Measurements from ENCODE around the gene KIAA1549. TPM values are rescaled to one million over a fixed set of nuclear protein-coding genes. Genes with fewer than 3 reads are reported as not detected.

The KIAA1549 gene
- total RNA-seq, 1 experiment from 2014 or later: 26.6 TPM

DNA sequence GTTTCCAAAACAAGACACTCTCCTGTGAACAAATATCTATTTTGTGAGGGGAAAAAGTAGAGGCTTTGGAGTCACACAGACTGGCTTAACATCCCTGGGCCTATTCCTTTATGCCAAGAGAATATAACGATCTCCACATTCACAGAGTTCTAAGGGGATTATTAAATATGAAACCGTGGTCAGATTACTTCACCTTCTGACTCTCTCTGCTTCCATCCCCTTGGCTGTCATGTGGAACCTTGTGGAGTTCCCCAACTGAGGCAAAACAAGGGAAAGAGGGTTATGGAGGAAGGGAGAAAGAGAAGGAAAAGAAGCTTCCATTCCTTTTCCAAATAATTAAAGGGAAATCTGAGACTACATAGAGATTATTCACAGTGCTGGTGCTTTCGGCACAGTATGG is 127.7 kb downstream of the KIAA1549 start:
- 0 out of 2 replicates have a peak, but pooled peaks cover 6% of the 10 kb centered on the region for H3K9me3 ChIP-seq (ENCODE audit: insufficient read depth, low read depth)
- intact Hi-C loops (cut with micrococcal nuclease; ENCODE audit: unreplicated experiment): no loop called here
- H3K4me1 ChIP-seq (replicated peaks; ENCODE audit: insufficient read depth): peaks cover 39% of the 10 kb centered on the region
- peaks cover 22% of the 10 kb centered on the region for H3K36me3 ChIP-seq (ENCODE audit: low read depth)
- H3K27me3 ChIP-seq (ENCODE audit: insufficient read depth, low read depth): no peaks in the 10 kb centered on the region
- H3K79me2 ChIP-seq (ENCODE audit: low read depth): no peaks in the 10 kb centered on the region
- H3K4me2 ChIP-seq: no peak overlapping the region
- H3K4me3 ChIP-seq: no peak overlapping the region
- no peak for TF ChIP-seq CTCF (conservative IDR thresholded peaks at IDR 0.05)
- no peak for TF ChIP-seq EZH2 (IDR thresholded peaks at IDR 0.05; ENCODE audit: low read depth)
- POLR2A ChIA-PET (ENCODE audit: unreplicated experiment): no interaction called here
- H3F3A ChIP-seq (ENCODE audit: insufficient read depth, low read depth): peaks cover 11% of the 10 kb centered on the region; the same call in 1 of the 2 replicates
- peak overlapping the region; percentile 54; the same call in 1 of the 2 replicates for H3K27ac ChIP-seq
- CTCF ChIA-PET: no interaction called here
- TSS peak; percentile 24 for BruUV-seq (replicated peaks)
- no peaks in the 10 kb centered on the region for H3K9me2 ChIP-seq (ENCODE audit: insufficient read depth)
- no peaks in the 10 kb centered on the region for H4K20me1 ChIP-seq (ENCODE audit: insufficient read depth)
- no peak overlapping the region for H2AFZ ChIP-seq
- DNase-seq: no peak

DNA sequence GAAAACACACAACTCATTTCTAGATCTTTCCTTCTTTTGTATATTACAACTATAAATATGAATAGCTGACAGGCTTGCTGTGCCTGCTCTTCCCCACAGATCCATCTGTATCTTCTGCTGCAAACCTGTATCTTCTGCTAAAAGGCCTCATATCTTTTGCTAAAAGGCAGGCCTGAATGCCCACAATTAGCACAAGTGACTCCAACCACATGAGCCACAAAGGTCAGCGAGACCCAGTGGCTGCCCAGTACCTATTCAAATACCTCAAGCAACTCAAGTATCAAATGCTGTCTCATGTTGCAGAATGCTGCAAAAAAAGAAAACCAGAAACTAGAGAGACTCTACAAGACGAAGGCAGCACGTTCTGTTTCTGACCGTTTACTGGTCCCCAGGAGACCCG is 128.7 kb downstream of the KIAA1549 start:
- no peak overlapping the region for H3K4me3 ChIP-seq
- DNase-seq: no peak
- no peak overlapping the region for H2AFZ ChIP-seq
- H3K4me2 ChIP-seq: no peak overlapping the region
- H4K20me1 ChIP-seq (ENCODE audit: insufficient read depth): no peaks in the 10 kb centered on the region
- H3K79me2 ChIP-seq (ENCODE audit: low read depth): no peaks in the 10 kb centered on the region
- H3K27ac ChIP-seq: no peak overlapping the region
- H3F3A ChIP-seq (ENCODE audit: insufficient read depth, low read depth): peaks cover 13% of the 10 kb centered on the region; the same call in 1 of the 2 replicates
- peaks cover 20% of the 10 kb centered on the region for H3K36me3 ChIP-seq (ENCODE audit: low read depth)
- intact Hi-C loops (cut with micrococcal nuclease; ENCODE audit: unreplicated experiment): no loop called here
- ChIA-PET CTCF (no interaction called here), POLR2A (ENCODE audit: unreplicated experiment) (no interaction called here)
- H3K27me3 ChIP-seq (ENCODE audit: insufficient read depth, low read depth): no peaks in the 10 kb centered on the region
- TF ChIP-seq EZH2 (IDR thresholded peaks at IDR 0.05; ENCODE audit: low read depth) (no peak), CTCF (conservative IDR thresholded peaks at IDR 0.05) (no peak)
- peaks cover 49% of the 10 kb centered on the region for H3K4me1 ChIP-seq (replicated peaks; ENCODE audit: insufficient read depth)
- H3K9me2 ChIP-seq (ENCODE audit: insufficient read depth): no peaks in the 10 kb centered on the region
- no peaks in the 10 kb centered on the region for H3K9me3 ChIP-seq (ENCODE audit: insufficient read depth, low read depth)
- no TSS peak for BruUV-seq (replicated peaks)

- H3F3A ChIP-seq (ENCODE audit: insufficient read depth, low read depth): peaks cover 15% of the 10 kb centered on the region; the same call in 1 of the 2 replicates
- H3K36me3 ChIP-seq (ENCODE audit: low read depth): peaks cover 20% of the 10 kb centered on the region; the same call in 1 of the 2 replicates
- no peaks in the 10 kb centered on the region for H3K79me2 ChIP-seq (ENCODE audit: low read depth)
- H3K27me3 ChIP-seq (ENCODE audit: insufficient read depth, low read depth): no peaks in the 10 kb centered on the region
- TF ChIP-seq EZH2 (IDR thresholded peaks at IDR 0.05; ENCODE audit: low read depth) (no peak), CTCF (conservative IDR thresholded peaks at IDR 0.05) (no peak)
- ChIA-PET POLR2A (ENCODE audit: unreplicated experiment) (no interaction called here), CTCF (no interaction called here)
- H3K4me2 ChIP-seq: no peak overlapping the region
- BruUV-seq (replicated peaks): no TSS peak
- no peaks in the 10 kb centered on the region for H4K20me1 ChIP-seq (ENCODE audit: insufficient read depth)
- DNase-seq: no peak
- no peak overlapping the region for H3K27ac ChIP-seq
- H3K9me3 ChIP-seq (ENCODE audit: insufficient read depth, low read depth): no peaks in the 10 kb centered on the region
- intact Hi-C loops (cut with micrococcal nuclease; ENCODE audit: unreplicated experiment): loop anchor here (2.0 kb wide), 1 partner anchor 97 kb away; no protein-coding TSS in a partner anchor
- H3K4me3 ChIP-seq: no peak overlapping the region
- no peak overlapping the region for H2AFZ ChIP-seq
- H3K9me2 ChIP-seq (ENCODE audit: insufficient read depth): no peaks in the 10 kb centered on the region; the same call in 1 of the 2 replicates
- H3K4me1 ChIP-seq (replicated peaks; ENCODE audit: insufficient read depth): peaks cover 45% of the 10 kb centered on the region
Observed at GRCh38 chr7:138849701-138850100, 131.5 kb downstream of the KIAA1549 start.
